ENCODE measurements around the gene HYCC2. TPM values are rescaled to one million over a fixed set of nuclear protein-coding genes. Genes with fewer than 3 reads are reported as not detected.

Gene HYCC2
- 11.6 and 14.7 TPM in 2 replicates for total RNA-seq

GRCh38 chr2:201071479-201072200 is at the start of gene HYCC2, which contains the start of gene NDUFB3:
Gene HYCC2, minus strand, starts transcription at chr2:201071671. Its CDS starts 47,662 bp downstream, at chr2:201024009.
Gene NDUFB3, plus strand, starts transcription at chr2:201072001. Its CDS starts 6,882 bp downstream, at chr2:201078883.

GRCh38 chr2:201116115-201116958 is 44.9 kb upstream of the HYCC2 start, which contains the start of gene CFLAR:
Gene CFLAR, plus strand, starts transcription at chr2:201116164. Its CDS starts 13,702 bp downstream, at chr2:201129866.

Other genes with a start within 250 kb of the HYCC2 start
- 64.7 and 74.4 TPM in 2 replicates for gene CLK1, start 207.0 kb downstream of the HYCC2 start, total RNA-seq
- gene PPIL3, start 182.6 kb downstream of the HYCC2 start, total RNA-seq: 50.9 and 65.3 TPM in 2 replicates
- 18.7 and 21.7 TPM in 2 replicates for gene NIF3L1, start 182.3 kb downstream of the HYCC2 start, total RNA-seq
- 11.6 and 17.0 TPM in 2 replicates for gene ORC2, start 108.0 kb downstream of the HYCC2 start, total RNA-seq
- 50.7 and 81.4 TPM in 2 replicates for gene NDUFB3, start 330 bp upstream of the HYCC2 start, total RNA-seq
- 91.2 and 126 TPM in 2 replicates for gene CFLAR, start 44.5 kb upstream of the HYCC2 start, total RNA-seq
- 2.9 and 4.5 TPM in 2 replicates for gene CASP10, start 111.5 kb upstream of the HYCC2 start, total RNA-seq
- gene CASP8, start 188.9 kb upstream of the HYCC2 start, total RNA-seq: 26.1 and 26.8 TPM in 2 replicates